Activated CD8-positive, alpha-beta memory T cell treated with anti-CD3 and anti-CD28 coated beads, Interleukin-2, amount 50 U/mL, for 24 hours (primary cell): ENCODE measurements around the gene KCNH2.

Experiments used
- DNase-seq: peaks from one replicate; pipeline ENCODE4 v3.0.0-alpha.2; 2020; ENCODE audit errors: extremely low read depth

KCNH2 gene

GRCh38 chr7:150996376-150997074 is 18.4 kb upstream of the KCNH2 start:
- no peak for DNase-seq

GRCh38 chr7:150994838-150995510 is 16.9 kb upstream of the KCNH2 start:
- no peak for DNase-seq

- no peak for DNase-seq
These were observed 16.2 kb upstream of the KCNH2 start for GRCh38 chr7:150994141-150994837.

- no peak for DNase-seq
These were observed 15.4 kb upstream of the KCNH2 start for GRCh38 chr7:150993511-150993910.

DNA sequence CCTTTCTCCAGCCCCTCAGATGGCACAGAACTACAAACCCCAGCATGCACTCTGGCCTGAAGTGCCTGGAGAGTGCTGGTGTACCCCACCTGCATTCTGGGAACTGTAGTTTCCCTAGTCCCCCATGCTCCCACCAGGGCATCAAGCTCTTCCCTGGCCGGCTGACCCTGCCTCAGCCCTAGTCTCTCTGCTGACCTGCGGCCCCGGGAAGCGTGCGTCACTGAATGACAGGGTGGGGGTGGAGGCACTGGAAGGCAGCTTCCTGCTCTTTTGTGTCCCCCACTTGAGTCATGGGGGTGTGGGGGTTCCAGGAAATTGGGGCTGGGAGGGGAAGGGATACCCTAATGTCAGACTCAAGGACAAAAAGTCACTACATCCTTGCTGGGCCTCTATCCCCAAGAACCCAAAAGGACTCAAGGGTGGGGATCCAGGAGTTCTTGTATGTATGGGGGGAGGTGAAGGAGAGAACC is 14.7 kb upstream of the KCNH2 start:
- no peak for DNase-seq

GRCh38 chr7:150992051-150992640 is 14.0 kb upstream of the KCNH2 start:
- DNase-seq: no peak

GRCh38 chr7:150990416-150991186 is 12.5 kb upstream of the KCNH2 start, which contains the start of gene NOS3:
NOS3 (plus strand) TSS chr7:150991017; CDS start chr7:150993804, 2,787 bp downstream.
- DNase-seq: no peak

DNA sequence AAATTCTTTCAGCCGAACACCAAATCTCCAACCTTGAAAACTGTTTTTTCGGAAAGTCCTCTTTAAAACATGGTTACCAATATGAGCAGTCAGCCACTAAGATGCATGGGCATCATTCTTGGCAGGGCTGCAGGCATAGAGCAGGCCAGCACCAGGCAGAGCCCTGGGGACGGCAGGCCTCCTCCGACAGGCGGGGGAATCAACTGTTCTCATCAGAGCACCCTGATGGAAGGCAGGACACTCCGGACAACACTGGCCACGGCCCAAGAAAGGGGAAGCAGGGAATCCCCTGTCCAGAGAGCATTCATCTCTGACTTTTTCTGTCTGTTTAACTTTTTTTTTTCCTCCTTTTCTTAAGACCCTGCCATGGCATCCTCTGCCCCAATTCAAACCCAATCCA is 11.3 kb upstream of the KCNH2 start:
- no peak for DNase-seq

GRCh38 chr7:150988230-150989226 is 10.4 kb upstream of the KCNH2 start:
- DNase-seq: peak; percentile 27

DNA sequence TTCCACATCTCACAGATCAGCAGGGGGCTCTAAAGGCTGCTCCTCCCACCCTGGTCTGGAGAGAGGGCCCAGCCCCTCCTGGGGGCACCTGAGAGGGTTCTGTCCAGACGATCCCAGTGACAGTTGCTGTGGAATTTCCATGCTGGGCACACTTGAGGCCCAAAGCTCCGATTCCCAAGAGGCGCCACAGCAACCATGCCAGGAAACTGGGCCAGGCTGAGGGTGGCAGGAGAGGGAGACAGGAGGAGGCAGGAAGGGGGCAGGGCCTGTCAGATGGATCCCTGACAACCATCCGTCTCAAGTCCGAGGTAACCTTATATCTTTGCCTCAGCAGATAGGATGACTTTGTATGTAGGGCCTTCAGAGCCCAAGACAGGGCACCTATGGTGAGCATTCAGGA is 8.4 kb upstream of the KCNH2 start:
- DNase-seq: no peak

DNA sequence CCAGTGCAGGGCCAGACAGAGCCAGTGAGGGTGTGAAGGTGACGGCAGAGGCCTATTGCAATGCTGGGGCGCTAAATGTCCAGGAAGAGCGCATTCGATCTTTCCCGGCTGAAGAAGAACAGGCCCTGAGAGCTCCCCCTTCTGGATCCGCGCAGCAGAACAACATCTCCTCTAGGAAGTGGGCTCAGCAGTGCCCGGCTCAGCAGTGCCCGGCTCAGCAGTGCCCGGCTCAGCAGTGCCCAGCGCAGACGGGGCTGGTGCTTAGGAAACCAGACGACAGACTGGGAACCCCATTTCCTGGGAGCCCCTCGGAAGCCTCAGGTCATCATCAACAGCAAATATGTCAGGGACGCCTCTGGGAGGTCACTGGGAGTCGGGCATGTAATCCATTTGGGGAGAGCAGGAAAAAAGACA is 8.0 kb upstream of the KCNH2 start:
- DNase-seq: peak; percentile 24

DNA sequence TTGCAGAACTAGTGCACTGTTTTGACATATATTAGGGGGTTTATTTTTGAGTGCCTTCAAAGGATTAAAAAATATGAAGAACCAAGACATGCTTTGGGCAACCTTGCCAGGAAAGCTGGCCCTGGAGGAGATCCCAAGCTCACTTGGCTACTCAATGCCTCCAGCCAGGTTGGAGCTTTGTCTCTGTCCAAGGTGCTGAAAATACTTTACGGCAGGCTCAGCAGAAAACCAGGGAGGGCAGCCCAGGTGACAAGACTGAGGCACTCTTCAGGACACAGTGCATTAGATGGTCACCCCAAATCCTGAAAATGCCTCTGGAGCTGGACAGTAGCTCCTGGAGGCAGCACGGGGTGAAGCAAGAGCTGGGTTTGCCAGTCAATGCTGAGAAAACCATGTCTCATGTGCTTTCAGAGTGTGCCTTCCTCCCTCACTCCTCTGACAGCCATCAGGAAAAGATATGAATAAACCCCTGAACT is 5.8 kb upstream of the KCNH2 start:
- no peak for DNase-seq

DNA sequence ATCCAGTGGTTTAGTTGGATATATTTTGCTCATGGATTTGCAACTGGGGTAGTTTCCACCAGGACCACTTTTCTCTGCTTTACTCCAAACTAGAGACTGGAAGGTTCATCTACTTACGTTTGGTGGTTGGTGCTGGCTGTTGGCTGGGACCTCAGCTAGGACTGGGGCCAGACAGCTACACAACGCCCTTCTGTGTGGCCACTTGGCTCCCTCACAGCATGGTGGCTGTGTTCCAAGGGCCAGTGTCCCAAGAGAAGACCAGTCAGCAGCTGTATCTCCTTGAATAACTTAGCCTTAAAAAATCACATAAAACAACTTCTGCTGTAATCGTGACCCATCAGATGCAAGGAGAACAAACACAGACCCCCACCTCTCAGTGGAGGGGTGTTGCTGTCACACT is 4.2 kb upstream of the KCNH2 start:
- no peak for DNase-seq

- no peak for DNase-seq
These were observed 3.5 kb upstream of the KCNH2 start for GRCh38 chr7:150981644-150982043.

DNA sequence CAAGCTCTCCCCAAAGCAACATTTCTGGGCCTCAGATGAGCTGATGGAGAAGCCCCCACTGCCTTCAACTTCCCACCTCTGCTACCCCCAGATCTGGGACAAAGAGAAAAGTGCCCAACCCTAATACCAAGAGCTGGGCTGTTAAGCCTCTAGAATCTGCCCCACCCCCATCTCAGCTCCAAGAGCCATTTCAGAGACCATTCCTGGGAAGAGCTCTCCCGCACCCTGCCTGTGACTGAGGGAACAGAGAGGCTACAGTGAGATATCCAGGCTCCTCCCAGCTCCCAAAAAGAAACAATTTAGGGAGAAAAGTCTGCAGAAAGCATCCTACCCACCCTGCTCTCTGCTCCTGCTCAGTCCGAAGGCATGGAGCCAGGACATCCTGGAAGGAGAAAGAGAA is 2.5 kb upstream of the KCNH2 start:
- no peak for DNase-seq

DNA sequence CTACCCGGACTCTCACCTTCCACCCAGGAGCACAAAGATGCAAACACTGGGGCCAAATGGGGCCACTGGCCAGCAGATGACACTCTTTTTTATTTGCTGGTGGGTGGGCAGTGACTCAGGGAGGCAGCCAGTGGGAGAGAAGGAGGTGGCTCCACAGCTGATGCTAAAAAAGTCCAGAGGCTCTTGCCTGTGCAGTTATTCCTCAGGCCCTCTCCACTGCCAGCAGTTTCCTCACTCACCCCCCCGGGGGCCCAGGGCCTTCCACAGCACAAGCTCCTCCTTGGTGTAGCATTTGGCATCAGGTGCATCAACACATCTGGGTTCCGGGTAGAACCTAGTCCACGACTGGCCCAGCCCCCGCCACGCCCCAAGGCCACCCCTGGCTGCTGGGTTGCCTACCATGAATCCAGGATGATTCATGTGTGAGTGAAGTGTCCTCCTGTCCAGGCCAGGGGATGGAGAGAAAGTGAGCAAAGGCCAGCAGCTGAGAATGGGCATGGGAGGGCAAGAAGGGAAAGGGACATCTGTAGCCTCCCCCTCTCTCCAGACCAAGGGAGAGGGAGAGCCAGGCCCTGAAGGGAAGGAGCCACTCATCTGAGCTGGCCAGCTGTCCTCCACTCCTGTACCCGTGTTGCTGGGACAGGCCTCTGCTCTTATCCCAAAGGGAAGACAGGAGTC is 1.7 kb upstream of the KCNH2 start:
- DNase-seq: no peak

GRCh38 chr7:150977382-150978125 is 567 bp downstream of the KCNH2 start:
- no peak for DNase-seq

- DNase-seq: no peak
These were observed 1.4 kb downstream of the KCNH2 start for GRCh38 chr7:150976529-150977381.
